HL-60 (cell line): ENCODE data around the gene HOTAIR.

ENCODE experiments used
- DNase-seq, 2 experiments: peaks; one replicate each; pipeline ENCODE4 v3.0.0-alpha.2; 2010 to 2020; ENCODE audit warnings: low read depth in 1 of 2, low spot score in 1 of 2
- H3K27ac ChIP-seq: fragments of 250-450 bp; sonication (Bioruptor Pico); replicated peaks from 2 replicates; pipeline ENCODE4 v1.5.1; 2020; ENCODE audit warnings: mild to moderate bottlenecking, moderate library complexity
- H3K27me3 ChIP-seq: fragments of 250-450 bp; sonication (Bioruptor Pico); 2 replicates; pipeline ENCODE4 v1.5.1; 2021; ENCODE audit warnings: mild to moderate bottlenecking, moderate library complexity; ENCODE audit not compliant: insufficient read depth, poor library complexity, severe bottlenecking
- H3K4me3 ChIP-seq: replicated peaks from 2 replicates; pipeline ENCODE4 v1.5.1; 2011; ENCODE audit warnings: mild to moderate bottlenecking, control low read depth, low read length; ENCODE audit not compliant: insufficient read depth
- GABPA ChIP-seq: IDR thresholded peaks from 2 replicates; pipeline ENCODE4 v1.6.1; 2012; ENCODE audit warnings: low read depth
- POLR2AphosphoS5 ChIP-seq: IDR thresholded peaks from 2 replicates; pipeline ENCODE4 v1.6.1; 2012; ENCODE audit warnings: low read depth
- SPI1 ChIP-seq: IDR thresholded peaks from 2 replicates; pipeline ENCODE4 v1.6.1; 2012; ENCODE audit warnings: low read depth, mild to moderate bottlenecking, borderline replicate concordance
- TF ChIP-seq, protein P1 (sequence below): IDR thresholded peaks from 2 replicates; pipeline ENCODE4 v1.6.1; 2012; ENCODE audit warnings: low read depth; ENCODE audit not compliant: insufficient replicate concordance
- TF ChIP-seq, protein P2 (sequence below): IDR thresholded peaks from one replicate; pipeline ENCODE4 v1.5.1; 2011; ENCODE audit warnings: low read length, control low read depth, inconsistent platforms; ENCODE audit not compliant: insufficient read depth

Gene HOTAIR

GRCh38 chr12:53949631-53950436, 24.9 kb downstream of the HOTAIR start:
- H3K27ac ChIP-seq: no peak overlapping the region
- no peak overlapping the region for H3K4me3 ChIP-seq
- DNase-seq: no peak
- H3K27me3 ChIP-seq: peaks cover 96% of the 10 kb centered on the region
- TF ChIP-seq, protein P1, sequence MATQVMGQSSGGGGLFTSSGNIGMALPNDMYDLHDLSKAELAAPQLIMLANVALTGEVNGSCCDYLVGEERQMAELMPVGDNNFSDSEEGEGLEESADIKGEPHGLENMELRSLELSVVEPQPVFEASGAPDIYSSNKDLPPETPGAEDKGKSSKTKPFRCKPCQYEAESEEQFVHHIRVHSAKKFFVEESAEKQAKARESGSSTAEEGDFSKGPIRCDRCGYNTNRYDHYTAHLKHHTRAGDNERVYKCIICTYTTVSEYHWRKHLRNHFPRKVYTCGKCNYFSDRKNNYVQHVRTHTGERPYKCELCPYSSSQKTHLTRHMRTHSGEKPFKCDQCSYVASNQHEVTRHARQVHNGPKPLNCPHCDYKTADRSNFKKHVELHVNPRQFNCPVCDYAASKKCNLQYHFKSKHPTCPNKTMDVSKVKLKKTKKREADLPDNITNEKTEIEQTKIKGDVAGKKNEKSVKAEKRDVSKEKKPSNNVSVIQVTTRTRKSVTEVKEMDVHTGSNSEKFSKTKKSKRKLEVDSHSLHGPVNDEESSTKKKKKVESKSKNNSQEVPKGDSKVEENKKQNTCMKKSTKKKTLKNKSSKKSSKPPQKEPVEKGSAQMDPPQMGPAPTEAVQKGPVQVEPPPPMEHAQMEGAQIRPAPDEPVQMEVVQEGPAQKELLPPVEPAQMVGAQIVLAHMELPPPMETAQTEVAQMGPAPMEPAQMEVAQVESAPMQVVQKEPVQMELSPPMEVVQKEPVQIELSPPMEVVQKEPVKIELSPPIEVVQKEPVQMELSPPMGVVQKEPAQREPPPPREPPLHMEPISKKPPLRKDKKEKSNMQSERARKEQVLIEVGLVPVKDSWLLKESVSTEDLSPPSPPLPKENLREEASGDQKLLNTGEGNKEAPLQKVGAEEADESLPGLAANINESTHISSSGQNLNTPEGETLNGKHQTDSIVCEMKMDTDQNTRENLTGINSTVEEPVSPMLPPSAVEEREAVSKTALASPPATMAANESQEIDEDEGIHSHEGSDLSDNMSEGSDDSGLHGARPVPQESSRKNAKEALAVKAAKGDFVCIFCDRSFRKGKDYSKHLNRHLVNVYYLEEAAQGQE: no peak
- TF ChIP-seq, protein P2, sequence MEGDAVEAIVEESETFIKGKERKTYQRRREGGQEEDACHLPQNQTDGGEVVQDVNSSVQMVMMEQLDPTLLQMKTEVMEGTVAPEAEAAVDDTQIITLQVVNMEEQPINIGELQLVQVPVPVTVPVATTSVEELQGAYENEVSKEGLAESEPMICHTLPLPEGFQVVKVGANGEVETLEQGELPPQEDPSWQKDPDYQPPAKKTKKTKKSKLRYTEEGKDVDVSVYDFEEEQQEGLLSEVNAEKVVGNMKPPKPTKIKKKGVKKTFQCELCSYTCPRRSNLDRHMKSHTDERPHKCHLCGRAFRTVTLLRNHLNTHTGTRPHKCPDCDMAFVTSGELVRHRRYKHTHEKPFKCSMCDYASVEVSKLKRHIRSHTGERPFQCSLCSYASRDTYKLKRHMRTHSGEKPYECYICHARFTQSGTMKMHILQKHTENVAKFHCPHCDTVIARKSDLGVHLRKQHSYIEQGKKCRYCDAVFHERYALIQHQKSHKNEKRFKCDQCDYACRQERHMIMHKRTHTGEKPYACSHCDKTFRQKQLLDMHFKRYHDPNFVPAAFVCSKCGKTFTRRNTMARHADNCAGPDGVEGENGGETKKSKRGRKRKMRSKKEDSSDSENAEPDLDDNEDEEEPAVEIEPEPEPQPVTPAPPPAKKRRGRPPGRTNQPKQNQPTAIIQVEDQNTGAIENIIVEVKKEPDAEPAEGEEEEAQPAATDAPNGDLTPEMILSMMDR: no peak
- TF ChIP-seq SPI1: peak; percentile 40

DNA sequence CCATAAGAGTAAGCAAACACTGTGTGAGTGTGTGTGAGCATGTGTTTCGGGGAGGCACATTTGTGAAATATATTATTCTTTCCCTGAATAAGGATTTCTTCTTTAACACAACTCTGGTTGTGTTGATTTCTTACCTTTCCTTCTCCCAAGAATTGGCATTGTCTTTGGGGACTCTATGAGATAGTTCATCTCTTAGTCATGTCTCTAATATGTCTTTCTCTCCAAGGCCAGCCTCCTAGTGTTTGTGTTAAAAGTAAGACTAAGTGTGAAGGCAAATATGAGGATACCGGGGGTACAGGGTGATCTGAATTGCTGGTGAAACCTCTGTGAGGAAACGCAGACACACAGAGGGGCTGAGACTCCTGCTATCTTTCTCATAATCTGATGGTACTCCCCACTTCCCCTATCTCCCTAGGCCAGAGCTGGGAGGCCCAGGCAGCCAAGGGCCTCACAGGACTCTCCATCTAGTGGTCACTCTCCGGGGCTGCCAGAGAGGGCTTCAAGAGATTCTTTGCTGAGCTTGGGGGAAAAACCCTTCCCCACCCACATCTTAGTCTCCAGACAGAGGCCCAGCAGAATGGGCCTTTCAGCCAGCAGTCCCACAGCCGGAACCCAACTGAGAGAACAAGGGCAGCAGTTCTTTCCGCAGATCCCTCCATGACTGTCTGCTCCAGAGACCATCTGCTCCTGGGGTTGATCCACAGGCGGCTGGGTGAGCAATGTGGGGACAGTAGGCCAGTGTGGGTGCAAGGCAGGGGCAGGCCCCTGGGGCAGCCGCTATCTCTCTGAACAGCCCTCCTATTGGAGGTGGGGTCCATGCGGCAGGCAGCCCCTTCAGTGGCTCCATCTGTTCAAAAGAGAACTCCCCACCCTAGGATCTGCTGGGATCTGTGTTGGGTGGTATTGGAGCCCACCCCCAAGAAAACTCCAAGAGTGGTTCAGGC, 25.8 kb downstream of the HOTAIR start:
- Histone ChIP-seq H3K4me3 (no peak overlapping the region), H3K27ac (no peak overlapping the region), H3K27me3 (peaks cover 96% of the 10 kb centered on the region)
- TF ChIP-seq, protein P1: no peak
- TF ChIP-seq SPI1 (peak; percentile 29; the same call in 1 of the 2 replicates), POLR2AphosphoS5 (no peak)
- peak in 1 of 2 experiments; percentile 12 for DNase-seq

- TF ChIP-seq, protein P2: no peak
- TF ChIP-seq, protein P1: no peak
- TF ChIP-seq POLR2AphosphoS5: no peak
- TF ChIP-seq SPI1: no peak
- no peak for TF ChIP-seq GABPA
- peaks cover 95% of the 10 kb centered on the region for H3K27me3 ChIP-seq
Observed at GRCh38 chr12:53947743-53948142, 27.0 kb downstream of the HOTAIR start.

More at GRCh38 chr12:53947743-53948142, 27.0 kb downstream of the HOTAIR start:
- Histone ChIP-seq H3K4me3 (no peak overlapping the region), H3K27ac (no peak overlapping the region)
- DNase-seq: no peak
